Measurements from ENCODE around the gene C2orf68. TPM values are rescaled to one million over a fixed set of nuclear protein-coding genes. Genes with fewer than 3 reads are reported as not detected.
"Not testable (repeated sequence)": the region's sequence is repeated elsewhere in the genome, so short reads cannot be mapped to it uniquely, and the experiment has no call there.

Gene C2orf68
- polyA plus RNA-seq, result 10 to 100 TPM; 13.8 to 31.7 TPM

GRCh38 chr2:85611705-85612587 lies at the start of gene C2orf68:
C2orf68 (minus strand) TSS chr2:85612066; CDS start chr2:85611984, 82 bp downstream.
- H3K27ac ChIP-seq (ENCODE audit: low read depth in 2 of 2, low read length in 1 of 2), result peak within 1 kb of the TSS; percentile 92
- peaks cover 3 to 8% of the 10 kb centered on the region in 2 donors for H3K4me1 ChIP-seq (ENCODE audit: control insufficient read depth in 2 of 2, insufficient read depth in 2 of 2, low read length in 1 of 2)
- H3K27me3 ChIP-seq (ENCODE audit: control insufficient read depth in 1 of 2, insufficient read depth in 2 of 2, low read length in 2 of 2), result no peaks in the 10 kb centered on the region
- peak within 1 kb of the TSS; percentile 89 to 94 for H3K4me3 ChIP-seq (ENCODE audit: low read depth in 1 of 2, low read length in 2 of 2)
- peaks cover 9 to 11% of the 10 kb centered on the region in 2 donors for H3K36me3 ChIP-seq (ENCODE audit: control insufficient read depth in 2 of 2, insufficient read depth in 2 of 2, low read length in 1 of 2)
- 8 to 11% methylated on average over 69 to 73 of the region's 73 CpGs for WGBS, 2 donors
- H3K9me3 ChIP-seq (ENCODE audit: control insufficient read depth in 2 of 2, insufficient read depth in 1 of 2, low read depth in 1 of 2, low read length in 1 of 2), result no peaks in the 10 kb centered on the region

- Histone ChIP-seq H3K36me3 (ENCODE audit: control insufficient read depth in 2 of 2, insufficient read depth in 2 of 2, low read length in 1 of 2) (peaks cover 0 to 6% of the 10 kb centered on the region in 2 donors), H3K27me3 (ENCODE audit: control insufficient read depth in 1 of 2, insufficient read depth in 2 of 2, low read length in 2 of 2) (no peaks in the 10 kb centered on the region), H3K27ac (ENCODE audit: low read depth in 2 of 2, low read length in 1 of 2) (peak overlapping the region in 1 of 2 donors; percentile 37), H3K4me3 (ENCODE audit: low read depth in 1 of 2, low read length in 2 of 2) (no peak overlapping the region), H3K9me3 (ENCODE audit: control insufficient read depth in 2 of 2, insufficient read depth in 1 of 2, low read depth in 1 of 2, low read length in 1 of 2) (no peaks in the 10 kb centered on the region), H3K4me1 (ENCODE audit: control insufficient read depth in 2 of 2, insufficient read depth in 2 of 2, low read length in 1 of 2) (peaks cover 0 to 7% of the 10 kb centered on the region in 2 donors)
- WGBS, 2 donors, result 74 to 80% methylated on average over 14 of the region's 14 CpGs
These were observed 49.4 kb upstream of the C2orf68 start for GRCh38 chr2:85661139-85661858.

- Histone ChIP-seq H3K4me3 (ENCODE audit: low read depth in 1 of 2, low read length in 2 of 2) (no peak overlapping the region), H3K27ac (ENCODE audit: low read depth in 2 of 2, low read length in 1 of 2) (no peak overlapping the region), H3K36me3 (ENCODE audit: control insufficient read depth in 2 of 2, insufficient read depth in 2 of 2, low read length in 1 of 2) (peaks cover 0 to 6% of the 10 kb centered on the region in 2 donors), H3K27me3 (ENCODE audit: control insufficient read depth in 1 of 2, insufficient read depth in 2 of 2, low read length in 2 of 2) (no peaks in the 10 kb centered on the region), H3K9me3 (ENCODE audit: control insufficient read depth in 2 of 2, insufficient read depth in 1 of 2, low read depth in 1 of 2, low read length in 1 of 2) (no peaks in the 10 kb centered on the region), H3K4me1 (ENCODE audit: control insufficient read depth in 2 of 2, insufficient read depth in 2 of 2, low read length in 1 of 2) (peaks cover 0 to 7% of the 10 kb centered on the region in 2 donors)
- 78 to 80% methylated on average over 7 of the region's 7 CpGs for WGBS, 2 donors
These were observed 48.9 kb upstream of the C2orf68 start for GRCh38 chr2:85660725-85661124.

- H3K4me1 ChIP-seq (ENCODE audit: control insufficient read depth in 2 of 2, insufficient read depth in 2 of 2, low read length in 1 of 2); H3K9me3 ChIP-seq (ENCODE audit: control insufficient read depth in 2 of 2, insufficient read depth in 1 of 2, low read depth in 1 of 2, low read length in 1 of 2); H3K4me3 ChIP-seq (ENCODE audit: low read depth in 1 of 2, low read length in 2 of 2); H3K27ac ChIP-seq (ENCODE audit: low read depth in 2 of 2, low read length in 1 of 2); H3K36me3 ChIP-seq (ENCODE audit: control insufficient read depth in 2 of 2, insufficient read depth in 2 of 2, low read length in 1 of 2); H3K27me3 ChIP-seq (ENCODE audit: control insufficient read depth in 1 of 2, insufficient read depth in 2 of 2, low read length in 2 of 2): not testable (repeated sequence)
- 94 to 97% methylated on average over 11 of the region's 11 CpGs for WGBS, 2 donors
These were observed 48.4 kb upstream of the C2orf68 start for GRCh38 chr2:85660301-85660700.

GRCh38 chr2:85659324-85659981 lies 47.6 kb upstream of the C2orf68 start:
- H3K4me1 ChIP-seq (ENCODE audit: control insufficient read depth in 2 of 2, insufficient read depth in 2 of 2, low read length in 1 of 2), result peaks cover 0 to 7% of the 10 kb centered on the region in 2 donors
- peaks cover 0 to 6% of the 10 kb centered on the region in 2 donors for H3K36me3 ChIP-seq (ENCODE audit: control insufficient read depth in 2 of 2, insufficient read depth in 2 of 2, low read length in 1 of 2)
- H3K27me3 ChIP-seq (ENCODE audit: control insufficient read depth in 1 of 2, insufficient read depth in 2 of 2, low read length in 2 of 2), result no peaks in the 10 kb centered on the region
- WGBS, 2 donors, result 87 to 90% methylated on average over 13 of the region's 13 CpGs
- H3K27ac ChIP-seq (ENCODE audit: low read depth in 2 of 2, low read length in 1 of 2), result no peak overlapping the region
- no peaks in the 10 kb centered on the region for H3K9me3 ChIP-seq (ENCODE audit: control insufficient read depth in 2 of 2, insufficient read depth in 1 of 2, low read depth in 1 of 2, low read length in 1 of 2)
- H3K4me3 ChIP-seq (ENCODE audit: low read depth in 1 of 2, low read length in 2 of 2), result no peak overlapping the region

GRCh38 chr2:85657399-85657798 lies 45.5 kb upstream of the C2orf68 start:
- peaks cover 0 to 10% of the 10 kb centered on the region in 2 donors for H3K36me3 ChIP-seq (ENCODE audit: control insufficient read depth in 2 of 2, insufficient read depth in 2 of 2, low read length in 1 of 2)
- H3K9me3 ChIP-seq (ENCODE audit: control insufficient read depth in 2 of 2, insufficient read depth in 1 of 2, low read depth in 1 of 2, low read length in 1 of 2); H3K4me1 ChIP-seq (ENCODE audit: control insufficient read depth in 2 of 2, insufficient read depth in 2 of 2, low read length in 1 of 2); H3K27ac ChIP-seq (ENCODE audit: low read depth in 2 of 2, low read length in 1 of 2); H3K27me3 ChIP-seq (ENCODE audit: control insufficient read depth in 1 of 2, insufficient read depth in 2 of 2, low read length in 2 of 2); H3K4me3 ChIP-seq (ENCODE audit: low read depth in 1 of 2, low read length in 2 of 2): not testable (repeated sequence)
- WGBS, 2 donors, result 92 to 93% methylated on average over 4 of the region's 4 CpGs

- H3K4me1 ChIP-seq (ENCODE audit: control insufficient read depth in 2 of 2, insufficient read depth in 2 of 2, low read length in 1 of 2), result no peaks in the 10 kb centered on the region
- WGBS, 2 donors, result 83 to 88% methylated on average over 3 of the region's 3 CpGs
- no peak overlapping the region for H3K4me3 ChIP-seq (ENCODE audit: low read depth in 1 of 2, low read length in 2 of 2)
- no peaks in the 10 kb centered on the region for H3K9me3 ChIP-seq (ENCODE audit: control insufficient read depth in 2 of 2, insufficient read depth in 1 of 2, low read depth in 1 of 2, low read length in 1 of 2)
- H3K36me3 ChIP-seq (ENCODE audit: control insufficient read depth in 2 of 2, insufficient read depth in 2 of 2, low read length in 1 of 2), result peaks cover 0 to 14% of the 10 kb centered on the region in 2 donors
- H3K27ac ChIP-seq (ENCODE audit: low read depth in 2 of 2, low read length in 1 of 2), result no peak overlapping the region
- no peaks in the 10 kb centered on the region for H3K27me3 ChIP-seq (ENCODE audit: control insufficient read depth in 1 of 2, insufficient read depth in 2 of 2, low read length in 2 of 2)
These were observed 44.6 kb upstream of the C2orf68 start for GRCh38 chr2:85656468-85656867.

- Histone ChIP-seq H3K9me3 (ENCODE audit: control insufficient read depth in 2 of 2, insufficient read depth in 1 of 2, low read depth in 1 of 2, low read length in 1 of 2) (no peaks in the 10 kb centered on the region), H3K4me1 (ENCODE audit: control insufficient read depth in 2 of 2, insufficient read depth in 2 of 2, low read length in 1 of 2) (no peaks in the 10 kb centered on the region), H3K4me3 (ENCODE audit: low read depth in 1 of 2, low read length in 2 of 2) (no peak overlapping the region), H3K27ac (ENCODE audit: low read depth in 2 of 2, low read length in 1 of 2) (no peak overlapping the region), H3K36me3 (ENCODE audit: control insufficient read depth in 2 of 2, insufficient read depth in 2 of 2, low read length in 1 of 2) (peaks cover 0 to 14% of the 10 kb centered on the region in 2 donors), H3K27me3 (ENCODE audit: control insufficient read depth in 1 of 2, insufficient read depth in 2 of 2, low read length in 2 of 2) (no peaks in the 10 kb centered on the region)
- 85 to 88% methylated on average over 7 of the region's 7 CpGs for WGBS, 2 donors
These were observed 44.1 kb upstream of the C2orf68 start for GRCh38 chr2:85655961-85656417.

- Histone ChIP-seq H3K9me3 (ENCODE audit: control insufficient read depth in 2 of 2, insufficient read depth in 1 of 2, low read depth in 1 of 2, low read length in 1 of 2) (no peaks in the 10 kb centered on the region), H3K36me3 (ENCODE audit: control insufficient read depth in 2 of 2, insufficient read depth in 2 of 2, low read length in 1 of 2) (peaks cover 3 to 16% of the 10 kb centered on the region in 2 donors), H3K4me1 (ENCODE audit: control insufficient read depth in 2 of 2, insufficient read depth in 2 of 2, low read length in 1 of 2) (no peaks in the 10 kb centered on the region), H3K27me3 (ENCODE audit: control insufficient read depth in 1 of 2, insufficient read depth in 2 of 2, low read length in 2 of 2) (no peaks in the 10 kb centered on the region), H3K27ac (ENCODE audit: low read depth in 2 of 2, low read length in 1 of 2) (no peak overlapping the region), H3K4me3 (ENCODE audit: low read depth in 1 of 2, low read length in 2 of 2) (no peak overlapping the region)
- 83 to 89% methylated on average over 3 of the region's 3 CpGs for WGBS, 2 donors
These were observed 42.1 kb upstream of the C2orf68 start for GRCh38 chr2:85653996-85654395.
